GM23338 (cell line): ENCODE data around the gene KCTD15. TPM values are rescaled to one million over a fixed set of nuclear protein-coding genes. Genes with fewer than 3 reads are reported as not detected.

Experiments used
- ATAC-seq: fragments of 200-7000 bp; cut with Tn5 transposase; 3 replicates; pipeline ENCODE4 v1.9.1; 2020
- DNase-seq: peaks from one replicate; pipeline ENCODE4 v3.0.0-alpha.2; 2015; ENCODE audit warnings: low spot score
- H2AFZ ChIP-seq: fragments of 200-600 bp; sonication (generic); 2 replicates; pipeline ENCODE4 v1.8.0; 2016; ENCODE audit warnings: antibody characterized with exemption, mild to moderate bottlenecking, moderate library complexity
- H3F3A ChIP-seq: fragments of 200-600 bp; sonication (generic); replicated peaks from 2 replicates; pipeline ENCODE4 v1.8.0; 2017; ENCODE audit warnings: antibody characterized with exemption, mixed run types, low read depth
- H3K27ac ChIP-seq: fragments of 200-600 bp; sonication (generic); 2 replicates; pipeline ENCODE4 v1.6.1; 2016; ENCODE audit warnings: low read depth
- H3K27me3 ChIP-seq: fragments of 200-600 bp; sonication (generic); 2 replicates; pipeline ENCODE4 v1.8.0; 2016; ENCODE audit warnings: mild to moderate bottlenecking, mixed run types, moderate library complexity; ENCODE audit not compliant: insufficient read depth
- H3K36me3 ChIP-seq: fragments of 200-600 bp; sonication (generic); 2 replicates; pipeline ENCODE4 v1.8.0; 2016; ENCODE audit warnings: mild to moderate bottlenecking; ENCODE audit not compliant: insufficient read depth
- H3K4me1 ChIP-seq: fragments of 200-600 bp; sonication (generic); 2 replicates; pipeline ENCODE4 v1.8.0; 2016; ENCODE audit warnings: mild to moderate bottlenecking, moderate library complexity; ENCODE audit not compliant: insufficient read depth
- H3K4me2 ChIP-seq: fragments of 200-600 bp; sonication (generic); 2 replicates; pipeline ENCODE4 v1.7.1; 2017; ENCODE audit warnings: mixed run types
- H3K4me3 ChIP-seq: fragments of 200-600 bp; sonication (generic); 2 replicates; pipeline ENCODE4 v1.6.1; 2016; ENCODE audit warnings: mixed run types
- H3K79me2 ChIP-seq: fragments of 200-600 bp; sonication (generic); replicated peaks from 2 replicates; pipeline ENCODE4 v1.8.0; 2017; ENCODE audit warnings: mild to moderate bottlenecking; ENCODE audit not compliant: insufficient read depth
- H3K9me2 ChIP-seq: fragments of 200-600 bp; sonication (generic); 2 replicates; pipeline ENCODE4 v1.8.0; 2017; ENCODE audit not compliant: insufficient read depth
- H4K20me1 ChIP-seq: fragments of 200-600 bp; sonication (generic); replicated peaks from 2 replicates; pipeline ENCODE4 v1.8.0; 2017; ENCODE audit warnings: mild to moderate bottlenecking; ENCODE audit not compliant: insufficient read depth
- H3K27ac Mint-ChIP-seq: 2 replicates; pipeline ENCODE4 v1.8.0; 2020; ENCODE audit warnings: inconsistent platforms, mild to moderate bottlenecking, moderate library complexity, mixed read lengths
- H3K27me3 Mint-ChIP-seq: 3 replicates; pipeline ENCODE4 v1.8.0; 2022; ENCODE audit warnings: low read depth, mild to moderate bottlenecking, moderate library complexity, mixed read lengths, inconsistent platforms; ENCODE audit not compliant: insufficient read depth, poor library complexity
- H3K36me3 Mint-ChIP-seq: 3 replicates; pipeline ENCODE4 v1.8.0; 2021; ENCODE audit warnings: low read depth, mild to moderate bottlenecking, inconsistent platforms, moderate library complexity, mixed read lengths
- H3K4me1 Mint-ChIP-seq: 3 replicates; pipeline ENCODE4 v1.8.0; 2020; ENCODE audit warnings: mild to moderate bottlenecking, inconsistent platforms, mixed read lengths
- H3K4me3 Mint-ChIP-seq: 3 replicates; pipeline ENCODE4 v1.8.0; 2021; ENCODE audit warnings: moderate library complexity, mild to moderate bottlenecking, inconsistent platforms, mixed read lengths
- H3K9me3 Mint-ChIP-seq: 3 replicates; pipeline ENCODE4 v1.8.0; 2020; ENCODE audit warnings: moderate library complexity, mild to moderate bottlenecking, inconsistent platforms, mixed read lengths
- CREB1 ChIP-seq: fragments of 250-450 bp; sonication (Bioruptor Pico); IDR thresholded peaks from 2 replicates; pipeline ENCODE4 v1.5.0; 2020; ENCODE audit warnings: low read depth, mild to moderate bottlenecking, moderate library complexity
- ETS1 ChIP-seq: IDR thresholded peaks from 2 replicates; pipeline ENCODE4 v1.6.1; 2016; ENCODE audit warnings: antibody characterized with exemption
- EZH2phosphoT487 ChIP-seq: fragments of 200-600 bp; sonication (generic); IDR thresholded peaks from one replicate; pipeline ENCODE4 v1.8.1; 2018; ENCODE audit warnings: antibody characterized with exemption; ENCODE audit not compliant: unreplicated experiment
- JUNB ChIP-seq: IDR thresholded peaks from one replicate; pipeline ENCODE4 v1.6.1; 2016; ENCODE audit warnings: antibody characterized with exemption; ENCODE audit not compliant: unreplicated experiment
- NANOG ChIP-seq: IDR thresholded peaks from 2 replicates; pipeline ENCODE4 v1.6.1; 2016; ENCODE audit warnings: antibody characterized with exemption, borderline replicate concordance
- POLR2AphosphoS5 ChIP-seq: IDR thresholded peaks from 2 replicates; pipeline ENCODE4 v1.6.1; 2016; ENCODE audit warnings: antibody characterized with exemption, low read depth
- REST ChIP-seq: IDR thresholded peaks from one replicate; pipeline ENCODE4 v1.6.1; 2018; ENCODE audit warnings: antibody characterized with exemption; ENCODE audit not compliant: unreplicated experiment
- STAT1 ChIP-seq: IDR thresholded peaks from one replicate; pipeline ENCODE4 v1.6.1; 2016; ENCODE audit warnings: antibody characterized with exemption; ENCODE audit not compliant: unreplicated experiment
- polyA plus RNA-seq: library from polyadenylated mRNA; unstranded; fragments of >200 nt; fragmentation: Nextera tagmentation; extraction: Ambion mirVana; gene quantifications from 2 replicates; pipeline ENCODE4 v1.2.1, GENCODE V29; 2016
- total RNA-seq: library from RNA; depleted of rRNA; stranded (reverse); fragments of >200 nt; shearing (Covaris generic); gene quantifications from 2 replicates; pipeline ENCODE4 v1.2.3, GENCODE V29; 2014
- TF ChIP-seq, protein P1 (sequence below): fragments of 250-450 bp; sonication (Bioruptor Pico); IDR thresholded peaks from 2 replicates; pipeline ENCODE4 v1.5.0; 2020; ENCODE audit warnings: mild to moderate bottlenecking, moderate library complexity

KCTD15 gene
- total and polyA plus RNA-seq, 2 experiments from 2014 or later: 5.1 to 60.1 TPM

GRCh38 chr19:33863436-33863835 is 66.8 kb downstream of the KCTD15 start (continued):
- TF ChIP-seq POLR2AphosphoS5 (no peak), CREB1 (CRISPR knock-in tag) (no peak), STAT1 (no peak)

- Histone ChIP-seq H3K27me3 (no peaks in the 10 kb centered on the region), H3K4me2 (no peak overlapping the region), H3K79me2 (no peaks in the 10 kb centered on the region), H4K20me1 (no peaks in the 10 kb centered on the region), H3K36me3 (no peaks in the 10 kb centered on the region), H3K9me2 (no peaks in the 10 kb centered on the region), H3K4me3 (no peak overlapping the region), H3K4me1 (peaks cover 2% of the 10 kb centered on the region; the same call in 1 of the 2 replicates), H2AFZ (no peak overlapping the region), H3F3A (no peaks in the 10 kb centered on the region), H3K27ac (no peak overlapping the region)
- Mint-ChIP-seq H3K27me3 (peaks cover 3% of the 10 kb centered on the region), H3K4me3 (no peak overlapping the region), H3K9me3 (no peaks in the 10 kb centered on the region), H3K4me1 (peaks cover 18% of the 10 kb centered on the region), H3K36me3 (no peaks in the 10 kb centered on the region), H3K27ac (no peak overlapping the region)
- TF ChIP-seq CREB1 (CRISPR knock-in tag): no peak
- TF ChIP-seq REST: no peak
- no peak for TF ChIP-seq EZH2phosphoT487
- TF ChIP-seq ETS1: no peak
- no peak for TF ChIP-seq JUNB
- TF ChIP-seq NANOG: no peak
- DNase-seq (no peak), ATAC-seq (no peak)
These were observed 67.7 kb downstream of the KCTD15 start for GRCh38 chr19:33864311-33864850.

DNA sequence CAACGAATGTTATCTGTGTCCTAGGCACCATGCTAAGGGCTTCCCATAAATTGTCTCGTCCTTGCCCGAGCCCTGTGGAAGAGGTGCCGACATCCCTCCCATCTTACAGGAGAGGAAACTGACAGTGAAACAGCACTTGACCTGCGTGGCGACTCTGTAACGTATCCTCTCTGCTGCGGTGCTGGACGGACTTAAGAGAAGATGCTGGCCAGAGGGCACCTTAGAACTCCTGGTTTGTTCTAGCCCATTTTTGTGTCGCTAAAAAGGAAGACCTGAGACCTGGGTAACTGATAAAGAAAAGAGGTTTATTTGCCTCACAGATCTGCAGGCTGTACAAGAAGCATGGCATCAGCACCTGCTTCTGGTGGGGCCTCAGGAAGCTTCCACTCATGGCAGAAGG is 68.6 kb downstream of the KCTD15 start:
- Mint-ChIP-seq H3K27ac (no peak overlapping the region), H3K36me3 (no peaks in the 10 kb centered on the region), H3K27me3 (peaks cover 3% of the 10 kb centered on the region), H3K9me3 (no peaks in the 10 kb centered on the region), H3K4me3 (no peak overlapping the region), H3K4me1 (peaks cover 19% of the 10 kb centered on the region)
- Histone ChIP-seq H2AFZ (no peak overlapping the region), H3K79me2 (no peaks in the 10 kb centered on the region), H3K4me2 (no peak overlapping the region), H3K9me2 (no peaks in the 10 kb centered on the region), H3K4me1 (peaks cover 2% of the 10 kb centered on the region; the same call in 1 of the 2 replicates), H3K36me3 (no peaks in the 10 kb centered on the region), H4K20me1 (no peaks in the 10 kb centered on the region), H3K27ac (no peak overlapping the region), H3K4me3 (no peak overlapping the region), H3F3A (no peaks in the 10 kb centered on the region), H3K27me3 (no peaks in the 10 kb centered on the region)
- DNase-seq (no peak), ATAC-seq (no peak)
- TF ChIP-seq, protein P1, sequence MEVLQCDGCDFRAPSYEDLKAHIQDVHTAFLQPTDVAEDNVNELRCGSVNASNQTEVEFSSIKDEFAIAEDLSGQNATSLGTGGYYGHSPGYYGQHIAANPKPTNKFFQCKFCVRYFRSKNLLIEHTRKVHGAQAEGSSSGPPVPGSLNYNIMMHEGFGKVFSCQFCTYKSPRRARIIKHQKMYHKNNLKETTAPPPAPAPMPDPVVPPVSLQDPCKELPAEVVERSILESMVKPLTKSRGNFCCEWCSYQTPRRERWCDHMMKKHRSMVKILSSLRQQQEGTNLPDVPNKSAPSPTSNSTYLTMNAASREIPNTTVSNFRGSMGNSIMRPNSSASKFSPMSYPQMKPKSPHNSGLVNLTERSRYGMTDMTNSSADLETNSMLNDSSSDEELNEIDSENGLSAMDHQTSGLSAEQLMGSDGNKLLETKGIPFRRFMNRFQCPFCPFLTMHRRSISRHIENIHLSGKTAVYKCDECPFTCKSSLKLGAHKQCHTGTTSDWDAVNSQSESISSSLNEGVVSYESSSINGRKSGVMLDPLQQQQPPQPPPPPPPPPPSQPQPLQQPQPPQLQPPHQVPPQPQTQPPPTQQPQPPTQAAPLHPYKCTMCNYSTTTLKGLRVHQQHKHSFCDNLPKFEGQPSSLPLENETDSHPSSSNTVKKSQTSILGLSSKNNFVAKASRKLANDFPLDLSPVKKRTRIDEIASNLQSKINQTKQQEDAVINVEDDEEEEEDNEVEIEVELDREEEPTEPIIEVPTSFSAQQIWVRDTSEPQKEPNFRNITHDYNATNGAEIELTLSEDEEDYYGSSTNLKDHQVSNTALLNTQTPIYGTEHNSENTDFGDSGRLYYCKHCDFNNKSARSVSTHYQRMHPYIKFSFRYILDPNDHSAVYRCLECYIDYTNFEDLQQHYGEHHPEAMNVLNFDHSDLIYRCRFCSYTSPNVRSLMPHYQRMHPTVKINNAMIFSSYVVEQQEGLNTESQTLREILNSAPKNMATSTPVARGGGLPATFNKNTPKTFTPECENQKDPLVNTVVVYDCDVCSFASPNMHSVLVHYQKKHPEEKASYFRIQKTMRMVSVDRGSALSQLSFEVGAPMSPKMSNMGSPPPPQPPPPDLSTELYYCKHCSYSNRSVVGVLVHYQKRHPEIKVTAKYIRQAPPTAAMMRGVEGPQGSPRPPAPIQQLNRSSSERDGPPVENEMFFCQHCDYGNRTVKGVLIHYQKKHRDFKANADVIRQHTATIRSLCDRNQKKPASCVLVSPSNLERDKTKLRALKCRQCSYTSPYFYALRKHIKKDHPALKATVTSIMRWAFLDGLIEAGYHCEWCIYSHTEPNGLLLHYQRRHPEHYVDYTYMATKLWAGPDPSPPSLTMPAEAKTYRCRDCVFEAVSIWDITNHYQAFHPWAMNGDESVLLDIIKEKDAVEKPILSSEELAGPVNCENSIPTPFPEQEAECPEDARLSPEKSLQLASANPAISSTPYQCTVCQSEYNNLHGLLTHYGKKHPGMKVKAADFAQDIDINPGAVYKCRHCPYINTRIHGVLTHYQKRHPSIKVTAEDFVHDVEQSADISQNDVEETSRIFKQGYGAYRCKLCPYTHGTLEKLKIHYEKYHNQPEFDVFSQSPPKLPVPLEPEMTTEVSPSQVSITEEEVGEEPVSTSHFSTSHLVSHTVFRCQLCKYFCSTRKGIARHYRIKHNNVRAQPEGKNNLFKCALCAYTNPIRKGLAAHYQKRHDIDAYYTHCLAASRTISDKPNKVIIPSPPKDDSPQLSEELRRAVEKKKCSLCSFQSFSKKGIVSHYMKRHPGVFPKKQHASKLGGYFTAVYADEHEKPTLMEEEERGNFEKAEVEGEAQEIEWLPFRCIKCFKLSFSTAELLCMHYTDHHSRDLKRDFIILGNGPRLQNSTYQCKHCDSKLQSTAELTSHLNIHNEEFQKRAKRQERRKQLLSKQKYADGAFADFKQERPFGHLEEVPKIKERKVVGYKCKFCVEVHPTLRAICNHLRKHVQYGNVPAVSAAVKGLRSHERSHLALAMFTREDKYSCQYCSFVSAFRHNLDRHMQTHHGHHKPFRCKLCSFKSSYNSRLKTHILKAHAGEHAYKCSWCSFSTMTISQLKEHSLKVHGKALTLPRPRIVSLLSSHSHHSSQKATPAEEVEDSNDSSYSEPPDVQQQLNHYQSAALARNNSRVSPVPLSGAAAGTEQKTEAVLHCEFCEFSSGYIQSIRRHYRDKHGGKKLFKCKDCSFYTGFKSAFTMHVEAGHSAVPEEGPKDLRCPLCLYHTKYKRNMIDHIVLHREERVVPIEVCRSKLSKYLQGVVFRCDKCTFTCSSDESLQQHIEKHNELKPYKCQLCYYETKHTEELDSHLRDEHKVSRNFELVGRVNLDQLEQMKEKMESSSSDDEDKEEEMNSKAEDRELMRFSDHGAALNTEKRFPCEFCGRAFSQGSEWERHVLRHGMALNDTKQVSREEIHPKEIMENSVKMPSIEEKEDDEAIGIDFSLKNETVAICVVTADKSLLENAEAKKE: no peak
